Kidney glomerular epithelial cell (primary cell): ENCODE measurements around the gene KREMEN2.
"Not testable (repeated sequence)": the region's sequence is repeated elsewhere in the genome, so short reads cannot be mapped to it uniquely, and the experiment has no call there.

Experiments
- DNase-seq: peaks from one replicate; lab custom pipeline; 2025; lab: John Stamatoyannopoulos, UW

The KREMEN2 gene, protein sequence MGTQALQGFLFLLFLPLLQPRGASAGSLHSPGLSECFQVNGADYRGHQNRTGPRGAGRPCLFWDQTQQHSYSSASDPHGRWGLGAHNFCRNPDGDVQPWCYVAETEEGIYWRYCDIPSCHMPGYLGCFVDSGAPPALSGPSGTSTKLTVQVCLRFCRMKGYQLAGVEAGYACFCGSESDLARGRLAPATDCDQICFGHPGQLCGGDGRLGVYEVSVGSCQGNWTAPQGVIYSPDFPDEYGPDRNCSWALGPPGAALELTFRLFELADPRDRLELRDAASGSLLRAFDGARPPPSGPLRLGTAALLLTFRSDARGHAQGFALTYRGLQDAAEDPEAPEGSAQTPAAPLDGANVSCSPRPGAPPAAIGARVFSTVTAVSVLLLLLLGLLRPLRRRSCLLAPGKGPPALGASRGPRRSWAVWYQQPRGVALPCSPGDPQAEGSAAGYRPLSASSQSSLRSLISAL

GRCh38 chr16:2963723-2964474, at the start of gene KREMEN2:
KREMEN2 (plus strand) TSS chr16:2964275; CDS start chr16:2964521, 246 bp downstream.
- DNase-seq = no peak

GRCh38 chr16:2915196-2915929, 48.7 kb upstream of the KREMEN2 start:
- no peak for DNase-seq

DNA sequence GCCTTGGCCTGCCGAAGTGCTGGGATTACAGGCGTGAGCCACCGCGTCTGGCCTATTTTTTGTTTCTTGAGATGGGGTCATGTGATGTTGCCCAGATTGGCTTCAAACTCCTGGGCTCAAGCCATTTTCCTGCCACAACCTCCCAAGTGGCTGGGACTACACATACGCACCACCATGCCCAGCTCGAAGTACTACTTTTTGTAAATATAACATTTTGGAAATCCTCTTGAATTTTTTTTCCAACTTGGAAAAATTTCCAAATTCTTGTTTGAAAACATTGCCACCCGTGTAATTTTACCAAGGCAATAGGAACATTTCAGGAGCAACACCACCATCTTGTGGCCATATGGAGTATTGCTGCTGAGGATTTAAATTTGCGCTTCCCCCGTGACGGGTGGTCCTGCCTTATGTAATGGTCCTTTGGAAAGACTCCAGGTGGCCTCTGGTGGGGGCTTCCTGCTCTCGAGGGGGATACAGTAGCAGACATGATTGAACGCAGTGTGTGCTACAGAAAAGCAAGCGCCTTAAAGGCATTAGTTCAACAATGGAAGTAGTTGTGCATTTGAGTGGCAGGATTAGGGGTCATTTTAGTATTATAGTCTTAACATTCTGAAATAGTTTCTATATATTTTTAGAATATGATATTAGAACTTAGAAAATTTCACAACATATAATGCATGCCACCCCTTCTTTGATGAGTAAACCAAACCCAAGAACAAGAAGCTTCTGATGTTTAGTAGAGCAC, 44.4 kb upstream of the KREMEN2 start:
- DNase-seq = peak; percentile 11

- DNase-seq = no peak
Observed at GRCh38 chr16:2923481-2923880, 40.6 kb upstream of the KREMEN2 start.

DNA sequence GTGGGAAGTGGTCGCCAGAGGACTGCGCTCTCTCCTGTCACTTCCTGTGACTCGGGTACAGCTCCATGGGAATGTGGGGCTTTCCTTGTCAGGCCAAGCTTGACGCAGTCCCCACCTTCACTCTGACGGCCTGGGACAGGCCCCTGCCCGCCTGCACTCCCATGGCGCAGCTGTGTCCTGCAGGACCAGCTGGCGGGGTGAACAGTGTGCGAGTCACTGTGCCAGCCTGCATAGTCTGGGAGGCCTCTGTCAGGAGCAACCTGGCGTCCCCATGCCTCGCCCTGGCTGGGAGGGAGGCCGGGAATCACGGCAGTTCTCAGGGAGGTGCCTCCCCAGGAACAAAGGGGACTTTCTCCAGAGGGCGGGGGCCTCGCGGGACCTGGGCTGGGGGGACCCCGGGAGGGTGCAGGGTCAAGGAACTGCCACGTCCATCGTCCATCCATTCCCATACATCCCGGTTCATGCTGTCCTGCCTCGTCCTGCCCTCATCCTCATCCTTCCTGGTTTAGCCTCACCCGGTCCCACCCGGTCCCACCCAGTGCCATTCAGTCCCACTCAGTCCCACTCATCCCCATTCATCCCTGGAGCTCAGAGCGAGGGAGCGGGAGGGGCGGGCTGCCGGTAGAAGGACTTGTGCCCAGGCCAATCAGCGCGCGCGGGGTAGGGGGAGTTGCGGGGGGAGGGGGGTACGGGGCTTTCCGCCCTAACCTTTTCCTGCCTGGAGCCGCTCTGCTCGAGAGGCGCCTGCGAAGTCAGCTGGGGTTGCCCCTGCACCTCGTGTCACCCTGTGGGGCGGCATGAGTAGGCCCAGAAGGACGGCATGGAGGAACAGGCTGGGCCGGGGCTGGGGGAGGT, 38.9 kb upstream of the KREMEN2 start:
- DNase-seq = no peak

- no peak for DNase-seq
Observed at GRCh38 chr16:2925951-2926649, 38.0 kb upstream of the KREMEN2 start.

- no peak for DNase-seq
Observed at GRCh38 chr16:2926650-2926999, 37.5 kb upstream of the KREMEN2 start.

DNA sequence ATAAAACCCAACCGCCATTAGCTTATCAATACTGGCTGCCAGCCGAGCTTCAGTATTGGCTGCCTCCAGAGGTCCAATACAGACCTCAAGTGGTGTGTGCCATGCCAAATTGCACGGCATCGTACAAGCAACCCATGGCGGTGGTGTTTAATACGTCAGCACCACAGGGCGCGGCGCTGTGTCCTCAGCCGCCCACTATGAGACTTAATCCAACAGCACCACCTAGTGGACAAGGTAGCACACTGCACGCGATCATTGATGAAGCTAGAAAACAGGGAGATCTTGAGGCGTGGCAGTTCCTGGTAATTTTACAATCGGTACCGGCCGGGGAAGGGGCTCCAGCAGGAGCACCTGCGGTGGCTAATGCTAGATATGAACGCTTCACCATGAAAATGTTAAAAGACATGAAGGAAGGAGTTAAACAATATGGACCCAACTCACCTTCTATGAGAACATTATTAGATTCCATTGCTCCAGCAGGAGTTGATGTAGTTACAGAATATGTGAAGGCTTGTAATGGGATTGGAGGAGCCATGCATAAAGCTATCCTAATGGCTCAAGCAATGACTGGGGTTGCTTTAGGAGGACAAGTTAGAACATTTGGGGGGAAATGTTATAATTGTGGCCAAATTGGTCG, 36.9 kb upstream of the KREMEN2 start:
- DNase-seq = peak; percentile 54

- DNase-seq = not testable (repeated sequence)
Observed at GRCh38 chr16:2928151-2928550, 35.9 kb upstream of the KREMEN2 start.

GRCh38 chr16:2928796-2929195, 35.3 kb upstream of the KREMEN2 start:
- no peak for DNase-seq

- no peak for DNase-seq
Observed at GRCh38 chr16:2929693-2930092, 34.4 kb upstream of the KREMEN2 start.

- no peak for DNase-seq
Observed at GRCh38 chr16:2930236-2930635, 33.8 kb upstream of the KREMEN2 start.

DNA sequence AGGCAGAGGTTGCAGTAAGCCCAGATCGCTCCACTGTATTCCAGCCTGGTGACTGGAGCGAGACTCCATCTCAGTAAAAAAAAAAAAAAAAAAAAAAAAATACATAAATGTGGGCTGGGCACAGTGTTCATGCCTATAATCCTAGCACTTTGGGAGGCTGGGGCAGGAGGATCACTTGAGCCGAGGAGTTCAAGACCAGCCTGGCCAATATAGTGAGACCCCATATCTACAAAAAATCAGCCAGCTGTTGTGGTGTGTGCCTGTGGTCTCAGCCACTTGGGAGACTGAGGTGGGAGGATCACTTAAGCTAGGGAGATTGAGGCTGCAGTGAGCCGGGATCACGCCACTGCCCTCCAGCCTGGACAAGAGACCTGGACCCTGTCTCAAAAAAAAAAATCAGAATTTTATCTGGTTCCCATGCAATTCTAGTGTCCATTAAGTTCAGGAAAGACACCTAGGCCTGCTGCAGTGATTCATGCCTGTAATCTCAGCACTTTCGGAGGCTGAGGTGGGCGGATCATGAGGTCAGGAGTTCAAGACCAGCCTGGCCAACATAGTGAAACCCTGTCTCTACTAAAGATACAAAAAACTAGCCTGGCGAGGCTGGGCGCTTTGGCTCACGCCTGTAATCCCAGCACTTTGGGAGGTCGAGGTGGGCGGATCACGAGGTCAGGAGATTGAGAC, 32.7 kb upstream of the KREMEN2 start:
- DNase-seq = not testable (repeated sequence)

- DNase-seq = no peak
Observed at GRCh38 chr16:2933136-2933535, 30.9 kb upstream of the KREMEN2 start.

DNA sequence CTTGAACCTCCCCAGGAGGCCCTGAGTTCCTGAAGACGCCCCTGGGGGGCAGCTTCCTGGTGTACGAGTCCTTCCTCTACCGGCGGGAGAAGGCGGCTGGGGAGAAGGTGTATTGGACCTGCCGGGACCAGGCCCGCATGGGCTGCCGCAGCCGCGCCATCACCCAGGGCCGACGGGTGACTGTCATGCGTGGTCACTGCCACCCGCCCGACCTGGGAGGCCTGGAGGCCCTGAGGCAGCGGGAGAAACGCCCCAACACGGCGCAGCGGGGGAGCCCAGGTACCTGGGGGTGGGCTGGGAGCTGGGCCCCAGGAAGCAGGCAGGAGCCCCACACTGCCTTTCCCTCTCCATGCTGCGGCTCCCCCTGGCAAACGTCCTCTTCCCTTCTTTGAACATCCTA, 30.4 kb upstream of the KREMEN2 start:
- DNase-seq = no peak

DNA sequence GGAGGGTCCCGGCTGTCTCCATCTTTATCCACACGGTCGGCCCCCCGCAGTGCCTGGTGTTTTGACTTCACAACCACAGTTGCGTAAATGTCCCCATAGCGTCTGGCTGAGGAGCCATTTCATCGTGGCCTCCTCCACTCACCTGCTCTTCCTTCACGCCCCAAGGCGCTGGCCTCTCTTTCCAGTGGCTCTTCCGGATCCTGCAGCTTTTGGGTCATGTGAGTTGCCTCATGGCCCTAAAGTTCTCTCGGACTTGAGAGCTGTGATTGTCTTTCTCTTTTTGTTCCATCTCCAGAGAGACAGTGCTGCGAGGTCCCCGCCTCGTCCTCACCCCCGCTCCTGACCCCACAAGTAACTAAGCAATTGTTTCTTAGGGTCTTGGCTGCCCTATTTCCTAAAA, 29.6 kb upstream of the KREMEN2 start:
- no peak for DNase-seq

GRCh38 chr16:2936436-2937011, 27.6 kb upstream of the KREMEN2 start:
- DNase-seq = no peak

- DNase-seq = no peak
Observed at GRCh38 chr16:2937170-2937569, 26.9 kb upstream of the KREMEN2 start.

GRCh38 chr16:2938206-2938605, 25.9 kb upstream of the KREMEN2 start:
- DNase-seq = no peak
